DND-41 (cell line): ENCODE measurements around the gene SUSD4.
A peak's percentile ranks its signal among the peaks of the same experiment; 100 is the strongest.

Source experiments
- ATAC-seq: fragments of 200-7000 bp; cut with Tn5 transposase; 3 replicates; pipeline ENCODE4 v1.9.1; 2021; ENCODE audit warnings: low read depth; ENCODE audit not compliant: insufficient read depth
- DNase-seq: peaks from one replicate; pipeline ENCODE4 v3.0.0-alpha.2; 2020
- H2AFZ ChIP-seq: 2 replicates; pipeline ENCODE4 v1.6.0; 2012; ENCODE audit warnings: low read depth, low read length
- H3K27ac ChIP-seq: 2 replicates; pipeline ENCODE4 v1.5.1; 2012; ENCODE audit warnings: low read length, inconsistent platforms
- H3K27me3 ChIP-seq: fragments of 200-600 bp; sonication (generic); 2 replicates; pipeline ENCODE4 v1.6.0; 2012; ENCODE audit warnings: low read length, mild to moderate bottlenecking, inconsistent platforms; ENCODE audit not compliant: insufficient read depth, poor library complexity
- H3K36me3 ChIP-seq: 2 replicates; pipeline ENCODE4 v1.5.1; 2012; ENCODE audit warnings: low read length, inconsistent platforms; ENCODE audit not compliant: insufficient read depth
- H3K4me1 ChIP-seq: 2 replicates; pipeline ENCODE4 v1.5.1; 2012; ENCODE audit warnings: mild to moderate bottlenecking, low read length; ENCODE audit not compliant: insufficient read depth
- H3K4me2 ChIP-seq: 2 replicates; pipeline ENCODE4 v1.6.0; 2012; ENCODE audit warnings: mild to moderate bottlenecking, moderate library complexity, low read length, inconsistent platforms; ENCODE audit not compliant: insufficient read depth
- H3K4me3 ChIP-seq, 2 experiments: fragments of 200-600 bp in 1 of 2; shearing (Covaris generic) in 1 of 2; 2 replicates each; pipeline ENCODE4 v1.5.1; 2012 to 2016; ENCODE audit warnings: inconsistent platforms in 2 of 2, low read length in 2 of 2, mild to moderate bottlenecking in 2 of 2, low read depth in 1 of 2, moderate library complexity in 1 of 2
- H3K79me2 ChIP-seq: 2 replicates; pipeline ENCODE4 v1.6.0; 2012; ENCODE audit warnings: low read length, inconsistent platforms; ENCODE audit not compliant: insufficient read depth
- H3K9ac ChIP-seq: 2 replicates; pipeline ENCODE4 v1.6.0; 2012; ENCODE audit warnings: low read depth, mild to moderate bottlenecking, inconsistent platforms, low read length, moderate library complexity
- H3K9me3 ChIP-seq: 2 replicates; pipeline ENCODE4 v1.5.1; 2012; ENCODE audit warnings: low read length, moderate library complexity, mild to moderate bottlenecking, inconsistent platforms; ENCODE audit not compliant: insufficient read depth, severe bottlenecking
- H4K20me1 ChIP-seq: 2 replicates; pipeline ENCODE4 v1.6.0; 2012; ENCODE audit warnings: low read length; ENCODE audit not compliant: insufficient read depth
- EZH2 ChIP-seq: IDR thresholded peaks from 3 replicates; pipeline ENCODE4 v1.6.1; 2012; ENCODE audit warnings: borderline replicate concordance, low read depth, mild to moderate bottlenecking, moderate library complexity, low read length, inconsistent platforms; ENCODE audit not compliant: severe bottlenecking
- TF ChIP-seq, protein P1 (sequence below): IDR thresholded peaks from 2 replicates; pipeline ENCODE4 v1.5.1; 2012; ENCODE audit warnings: borderline replicate concordance, low read length, moderate library complexity, mild to moderate bottlenecking; ENCODE audit not compliant: poor library complexity, severe bottlenecking; ENCODE audit errors: extremely low read depth

SUSD4 gene

DNA sequence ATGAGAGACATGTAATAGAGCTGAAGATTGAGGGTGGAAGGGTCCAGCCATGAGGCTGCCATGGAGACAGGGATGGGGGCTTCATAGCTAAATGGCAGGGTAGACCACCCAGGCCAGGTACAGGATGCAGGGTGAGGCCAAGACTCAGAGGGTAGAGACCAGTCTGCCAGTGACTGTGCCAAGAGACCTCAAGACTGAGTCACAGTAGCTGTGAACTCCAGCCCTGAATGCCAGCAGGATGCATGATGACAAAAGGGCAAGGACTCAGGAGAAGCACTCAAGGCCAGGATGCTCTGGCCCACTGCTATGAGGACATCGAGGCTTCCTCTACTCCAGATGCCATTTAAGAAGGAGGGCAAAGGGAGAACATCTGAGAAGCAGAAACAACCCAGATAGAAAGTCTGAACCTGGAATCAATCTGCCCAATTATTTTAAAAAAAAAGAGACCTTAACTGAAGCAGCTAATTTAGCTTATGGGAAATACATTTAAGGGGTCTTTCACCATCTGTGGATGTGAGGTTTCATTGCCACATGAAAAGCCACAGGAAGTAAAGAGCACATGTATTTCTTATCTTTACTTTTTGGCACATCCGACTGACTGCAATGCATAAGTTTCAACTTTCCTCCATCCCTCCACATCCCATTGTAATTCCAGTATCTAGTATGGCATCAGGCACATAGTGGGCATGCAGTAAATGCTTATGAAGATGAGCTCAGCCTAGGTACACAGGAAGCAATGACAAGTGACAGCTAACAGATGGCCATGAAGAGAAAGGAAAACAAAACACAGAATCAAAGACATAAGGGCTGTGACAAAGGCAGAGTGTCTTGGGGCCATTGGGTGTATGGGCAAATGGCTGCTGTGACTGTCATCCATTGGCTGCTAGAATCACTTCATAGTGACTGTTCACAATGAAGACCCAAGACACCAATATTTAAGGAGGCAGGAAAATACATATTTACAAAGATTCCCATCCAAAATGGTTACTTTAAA is 40.2 kb downstream of the SUSD4 start:
- Histone ChIP-seq H3K9me3 (no peaks in the 10 kb centered on the region), H3K9ac (no peak overlapping the region), H3K27me3 (no peaks in the 10 kb centered on the region), H3K4me2 (peak overlapping the region; percentile 55), H2AFZ (peak overlapping the region; percentile 43; the same call in 1 of the 2 replicates), H3K27ac (peak overlapping the region; percentile 71), H3K4me1 (peaks cover 26% of the 10 kb centered on the region), H3K36me3 (no peaks in the 10 kb centered on the region), H3K79me2 (no peaks in the 10 kb centered on the region), H4K20me1 (no peaks in the 10 kb centered on the region), H3K4me3 (no peak overlapping the region)
- TF ChIP-seq, protein P1, sequence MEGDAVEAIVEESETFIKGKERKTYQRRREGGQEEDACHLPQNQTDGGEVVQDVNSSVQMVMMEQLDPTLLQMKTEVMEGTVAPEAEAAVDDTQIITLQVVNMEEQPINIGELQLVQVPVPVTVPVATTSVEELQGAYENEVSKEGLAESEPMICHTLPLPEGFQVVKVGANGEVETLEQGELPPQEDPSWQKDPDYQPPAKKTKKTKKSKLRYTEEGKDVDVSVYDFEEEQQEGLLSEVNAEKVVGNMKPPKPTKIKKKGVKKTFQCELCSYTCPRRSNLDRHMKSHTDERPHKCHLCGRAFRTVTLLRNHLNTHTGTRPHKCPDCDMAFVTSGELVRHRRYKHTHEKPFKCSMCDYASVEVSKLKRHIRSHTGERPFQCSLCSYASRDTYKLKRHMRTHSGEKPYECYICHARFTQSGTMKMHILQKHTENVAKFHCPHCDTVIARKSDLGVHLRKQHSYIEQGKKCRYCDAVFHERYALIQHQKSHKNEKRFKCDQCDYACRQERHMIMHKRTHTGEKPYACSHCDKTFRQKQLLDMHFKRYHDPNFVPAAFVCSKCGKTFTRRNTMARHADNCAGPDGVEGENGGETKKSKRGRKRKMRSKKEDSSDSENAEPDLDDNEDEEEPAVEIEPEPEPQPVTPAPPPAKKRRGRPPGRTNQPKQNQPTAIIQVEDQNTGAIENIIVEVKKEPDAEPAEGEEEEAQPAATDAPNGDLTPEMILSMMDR = no peak
- no peak for TF ChIP-seq EZH2
- ATAC-seq = peak; percentile 81
- DNase-seq = peak; percentile 52

DNA sequence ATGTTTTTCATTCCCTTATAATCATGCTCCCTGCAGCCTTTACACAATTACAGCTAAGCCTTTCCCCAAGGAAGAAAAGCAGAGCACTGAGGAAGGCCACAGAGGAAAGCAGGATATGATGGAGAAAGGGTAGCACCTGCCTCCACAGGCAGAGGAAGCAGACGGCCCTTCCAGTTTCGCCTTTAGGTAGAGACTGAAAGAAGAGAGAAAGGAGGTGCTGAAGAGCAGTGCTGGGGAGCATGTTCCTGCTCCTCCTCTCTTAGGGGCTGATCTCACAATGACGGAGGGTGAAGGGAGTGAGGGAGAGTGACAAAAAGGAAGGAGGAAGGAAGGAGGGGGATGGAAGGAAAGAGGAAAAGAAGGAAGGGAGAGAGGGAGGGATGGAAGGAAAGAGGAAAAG is 41.1 kb downstream of the SUSD4 start:
- Histone ChIP-seq H3K36me3 (no peaks in the 10 kb centered on the region), H3K4me3 (no peak overlapping the region), H2AFZ (no peak overlapping the region), H4K20me1 (no peaks in the 10 kb centered on the region), H3K9ac (no peak overlapping the region), H3K27ac (peak overlapping the region; percentile 64), H3K9me3 (no peaks in the 10 kb centered on the region), H3K27me3 (no peaks in the 10 kb centered on the region), H3K4me2 (no peak overlapping the region), H3K79me2 (no peaks in the 10 kb centered on the region), H3K4me1 (peaks cover 26% of the 10 kb centered on the region)
- DNase-seq (no peak), ATAC-seq (no peak)
- no peak for TF ChIP-seq EZH2
- TF ChIP-seq, protein P1 = no peak

DNA sequence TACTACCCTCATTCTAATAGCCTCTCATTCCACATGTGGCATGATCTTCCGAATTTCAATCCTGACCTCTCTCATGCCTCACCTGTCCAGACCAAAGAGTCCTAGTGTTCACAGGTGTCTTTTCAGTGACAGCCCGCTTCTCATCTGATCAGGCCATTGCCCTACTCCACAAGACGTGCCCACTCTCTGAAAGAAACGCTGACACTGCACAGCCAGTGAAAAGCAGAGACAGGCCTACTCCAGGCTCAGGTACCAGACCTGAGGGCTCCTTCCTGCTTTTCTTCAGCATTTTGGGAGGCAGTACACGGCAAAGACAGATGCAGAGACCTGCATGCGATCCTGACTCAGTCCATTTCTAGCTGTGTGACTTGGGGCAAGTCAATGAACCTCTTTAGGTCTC is 43.0 kb downstream of the SUSD4 start:
- no peak overlapping the region for H3K4me3 ChIP-seq
- ATAC-seq (no peak), DNase-seq (no peak)
- TF ChIP-seq, protein P1 = no peak
- TF ChIP-seq EZH2 = no peak
- peaks cover 30% of the 10 kb centered on the region for H3K4me1 ChIP-seq
- H3K9me3 ChIP-seq = no peaks in the 10 kb centered on the region
- H3K79me2 ChIP-seq = no peaks in the 10 kb centered on the region
- H4K20me1 ChIP-seq = no peaks in the 10 kb centered on the region
- no peak overlapping the region for H2AFZ ChIP-seq
- no peak overlapping the region for H3K27ac ChIP-seq
- H3K9ac ChIP-seq = no peak overlapping the region
- no peak overlapping the region for H3K4me2 ChIP-seq
- no peaks in the 10 kb centered on the region for H3K27me3 ChIP-seq
- H3K36me3 ChIP-seq = no peaks in the 10 kb centered on the region
